SK-N-MC (cell line): ENCODE data around the gene AFTPH.

Source experiments
- EZH2 ChIP-seq: fragments of 200-600 bp; sonication (generic); IDR thresholded peaks from one replicate; pipeline ENCODE4 v1.6.1; 2017; ENCODE audit warnings: antibody characterized with exemption
- FOXP2 ChIP-seq: optimal IDR thresholded peaks from 2 replicates; pipeline ENCODE3; 2011; ENCODE audit warnings: mild to moderate bottlenecking, moderate library complexity; ENCODE audit not compliant: insufficient read depth; ENCODE audit errors: extremely low read length, control extremely low read depth
- POLR2AphosphoS5 ChIP-seq: IDR thresholded peaks from 2 replicates; pipeline ENCODE4 v1.6.1; 2012; ENCODE audit warnings: mild to moderate bottlenecking, low read depth, low read length, borderline replicate concordance

- TF ChIP-seq EZH2, result no peak
- TF ChIP-seq POLR2AphosphoS5, result no peak
- TF ChIP-seq FOXP2, result no peak
Observed at GRCh38 chr2:64551851-64552250, 27.7 kb downstream of the AFTPH start.
